ENCODE results near the gene LRRC32. TPM values are rescaled to one million over a fixed set of nuclear protein-coding genes. Genes with fewer than 3 reads are reported as not detected.

Gene LRRC32
- total and polyA plus RNA-seq, 10 of the 15 experiments (the other 5 are each of a cell fraction or from before 2014, with no cell fraction given): 0.56 to 20.8 (median 7.4) TPM

- TF ChIP-seq, protein P1, sequence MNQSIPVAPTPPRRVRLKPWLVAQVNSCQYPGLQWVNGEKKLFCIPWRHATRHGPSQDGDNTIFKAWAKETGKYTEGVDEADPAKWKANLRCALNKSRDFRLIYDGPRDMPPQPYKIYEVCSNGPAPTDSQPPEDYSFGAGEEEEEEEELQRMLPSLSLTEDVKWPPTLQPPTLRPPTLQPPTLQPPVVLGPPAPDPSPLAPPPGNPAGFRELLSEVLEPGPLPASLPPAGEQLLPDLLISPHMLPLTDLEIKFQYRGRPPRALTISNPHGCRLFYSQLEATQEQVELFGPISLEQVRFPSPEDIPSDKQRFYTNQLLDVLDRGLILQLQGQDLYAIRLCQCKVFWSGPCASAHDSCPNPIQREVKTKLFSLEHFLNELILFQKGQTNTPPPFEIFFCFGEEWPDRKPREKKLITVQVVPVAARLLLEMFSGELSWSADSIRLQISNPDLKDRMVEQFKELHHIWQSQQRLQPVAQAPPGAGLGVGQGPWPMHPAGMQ (IDR thresholded peaks at IDR 0.05; ENCODE audit: borderline replicate concordance): no peak
- TF ChIP-seq ZNF622 (IDR thresholded peaks at IDR 0.05) (no peak), SIX5 (IDR thresholded peaks at IDR 0.05; ENCODE audit: low read depth, low read length, severe bottlenecking) (no peak), BMI1 (IDR thresholded peaks at IDR 0.05; ENCODE audit: borderline replicate concordance) (no peak), SMARCA5 (IDR thresholded peaks at IDR 0.05) (peak; percentile 63; the same call in 1 of the 2 replicates), RAD51 (IDR thresholded peaks at IDR 0.05) (peak; percentile 70; the same call in 1 of the 2 replicates), BCLAF1 (IDR thresholded peaks at IDR 0.05) (no peak), POLR2AphosphoS2 (IDR thresholded peaks at IDR 0.05; ENCODE audit: low read depth, low read length) (no peak), CEBPB (IDR thresholded peaks at IDR 0.05; ENCODE audit: borderline replicate concordance in 1 of 2, low read depth in 2 of 2, low read length in 2 of 2) (no peak), ELK1 (IDR thresholded peaks at IDR 0.05; ENCODE audit: low read depth, low read length) (no peak), CUX1 (IDR thresholded peaks at IDR 0.05; ENCODE audit: insufficient replicate concordance, low read depth, low read length) (no peak), JUND (IDR thresholded peaks at IDR 0.05; ENCODE audit: low read depth, low read length) (no peak), ZNF24 (IDR thresholded peaks at IDR 0.05) (no peak)
- TF ChIP-seq, protein P2, sequence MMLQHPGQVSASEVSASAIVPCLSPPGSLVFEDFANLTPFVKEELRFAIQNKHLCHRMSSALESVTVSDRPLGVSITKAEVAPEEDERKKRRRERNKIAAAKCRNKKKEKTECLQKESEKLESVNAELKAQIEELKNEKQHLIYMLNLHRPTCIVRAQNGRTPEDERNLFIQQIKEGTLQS (IDR thresholded peaks at IDR 0.05; ENCODE audit: borderline replicate concordance, extremely low read depth, low read depth, low read length): no peak
- TF ChIP-seq, protein P3, sequence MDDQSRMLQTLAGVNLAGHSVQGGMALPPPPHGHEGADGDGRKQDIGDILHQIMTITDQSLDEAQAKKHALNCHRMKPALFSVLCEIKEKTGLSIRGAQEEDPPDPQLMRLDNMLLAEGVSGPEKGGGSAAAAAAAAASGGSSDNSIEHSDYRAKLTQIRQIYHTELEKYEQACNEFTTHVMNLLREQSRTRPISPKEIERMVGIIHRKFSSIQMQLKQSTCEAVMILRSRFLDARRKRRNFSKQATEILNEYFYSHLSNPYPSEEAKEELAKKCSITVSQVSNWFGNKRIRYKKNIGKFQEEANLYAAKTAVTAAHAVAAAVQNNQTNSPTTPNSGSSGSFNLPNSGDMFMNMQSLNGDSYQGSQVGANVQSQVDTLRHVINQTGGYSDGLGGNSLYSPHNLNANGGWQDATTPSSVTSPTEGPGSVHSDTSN (IDR thresholded peaks at IDR 0.05; ENCODE audit: insufficient replicate concordance, low read depth, low read length): peak; percentile 81
These were observed 43.6 kb downstream of the LRRC32 start (continued) for GRCh38 chr11:76626921-76627401.
